Breast epithelium (tissue), 3 donors: Measurements from ENCODE around the gene OR7G2.

Source experiments
- CTCF ChIP-seq, 3 donors: fragments of 450-650 bp; IDR thresholded peaks; one replicate each; pipeline ENCODE4 v1.5.1; 2016 to 2017; ENCODE audit warnings: antibody characterized with exemption in 3 of 3, mild to moderate bottlenecking in 3 of 3, moderate library complexity in 3 of 3
- POLR2A ChIP-seq: fragments of 450-650 bp; IDR thresholded peaks from one replicate; pipeline ENCODE4 v1.6.1; 2016; ENCODE audit warnings: antibody characterized with exemption, mild to moderate bottlenecking, moderate library complexity

GRCh38 chr19:9144920-9145319 is 37.6 kb upstream of the OR7G2 start:
- TF ChIP-seq CTCF (IDR thresholded peaks at IDR 0.05) = no peak
- no peak for TF ChIP-seq POLR2A
